ENCODE data around the gene KAZALD1. TPM values are rescaled to one million over a fixed set of nuclear protein-coding genes. Genes with fewer than 3 reads are reported as not detected.

Gene KAZALD1
- total RNA-seq: under 1 TPM in 1 of 3 donors, not detected in 2; 0.49 TPM
- total RNA-seq (2013): 0.16 TPM

DNA sequence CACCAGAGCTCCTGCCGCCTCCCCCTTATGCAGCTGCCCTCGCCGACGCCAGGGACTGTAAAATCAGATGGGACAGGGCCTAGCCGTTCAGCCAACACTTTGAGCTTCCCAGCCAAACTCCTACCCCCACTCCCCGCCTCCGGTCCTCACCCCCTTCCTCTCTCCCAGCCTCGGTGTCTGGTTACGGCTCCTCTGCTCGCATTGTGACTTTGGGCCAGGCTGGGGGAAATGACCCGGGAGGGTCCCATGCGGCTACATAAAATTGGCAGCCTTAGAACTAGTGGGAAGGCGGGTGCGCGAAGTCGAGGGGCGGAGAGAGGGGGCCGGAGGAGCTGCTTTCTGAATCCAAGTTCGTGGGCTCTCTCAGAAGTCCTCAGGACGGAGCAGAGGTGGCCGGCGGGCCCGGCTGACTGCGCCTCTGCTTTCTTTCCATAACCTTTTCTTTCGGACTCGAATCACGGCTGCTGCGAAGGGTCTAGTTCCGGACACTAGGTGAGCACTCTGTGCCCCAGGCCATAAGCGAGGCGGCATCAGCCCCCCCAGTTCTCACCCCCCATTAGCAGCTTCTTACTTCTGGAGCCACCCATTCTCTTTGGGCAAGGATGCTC lies at the start of gene KAZALD1:
Gene KAZALD1 (plus strand): TSS at position 366 of the 608 bp plus-strand sequence. CDS start 604 bp downstream, outside the sequence.
- H3K36me3 Mint-ChIP-seq: no peaks in the 10 kb centered on the region
- H3K27ac Mint-ChIP-seq: peak within 1 kb of the TSS; percentile 86 to 96
- 50% methylated on average over 31 of the region's 31 CpGs for WGBS (ENCODE audit: insufficient coverage)
- H3K9me3 Mint-ChIP-seq: no peaks in the 10 kb centered on the region
- no peak for ATAC-seq
- Histone ChIP-seq H3K36me3 (ENCODE audit: control insufficient read depth, insufficient read depth, low read length) (no peaks in the 10 kb centered on the region), H3K27me3 (ENCODE audit: control insufficient read depth, insufficient read depth, low read length) (peaks cover 35% of the 10 kb centered on the region), H3K27ac (ENCODE audit: low read length) (peak within 1 kb of the TSS; percentile 81), H3K9me3 (ENCODE audit: control insufficient read depth, insufficient read depth, low read length) (no peaks in the 10 kb centered on the region), H3K4me3 (ENCODE audit: low read length) (peak within 1 kb of the TSS; percentile 82), H3K4me1 (ENCODE audit: control insufficient read depth, insufficient read depth, low read length) (peaks cover 47% of the 10 kb centered on the region)
- intact Hi-C loops (cut with micrococcal nuclease): loop anchor here (2.0 kb wide), 2 partner anchors 19 to 149 kb away; partner anchors contain the start of gene SLF2
- peaks cover 26% of the 10 kb centered on the region in 2 donors for H3K27me3 Mint-ChIP-seq (ENCODE audit: low read depth in 2 of 2)
- H3K4me1 Mint-ChIP-seq: peaks cover 30 to 46% of the 10 kb centered on the region in 2 donors
- no peak for DNase-seq
- TF ChIP-seq, protein P1, sequence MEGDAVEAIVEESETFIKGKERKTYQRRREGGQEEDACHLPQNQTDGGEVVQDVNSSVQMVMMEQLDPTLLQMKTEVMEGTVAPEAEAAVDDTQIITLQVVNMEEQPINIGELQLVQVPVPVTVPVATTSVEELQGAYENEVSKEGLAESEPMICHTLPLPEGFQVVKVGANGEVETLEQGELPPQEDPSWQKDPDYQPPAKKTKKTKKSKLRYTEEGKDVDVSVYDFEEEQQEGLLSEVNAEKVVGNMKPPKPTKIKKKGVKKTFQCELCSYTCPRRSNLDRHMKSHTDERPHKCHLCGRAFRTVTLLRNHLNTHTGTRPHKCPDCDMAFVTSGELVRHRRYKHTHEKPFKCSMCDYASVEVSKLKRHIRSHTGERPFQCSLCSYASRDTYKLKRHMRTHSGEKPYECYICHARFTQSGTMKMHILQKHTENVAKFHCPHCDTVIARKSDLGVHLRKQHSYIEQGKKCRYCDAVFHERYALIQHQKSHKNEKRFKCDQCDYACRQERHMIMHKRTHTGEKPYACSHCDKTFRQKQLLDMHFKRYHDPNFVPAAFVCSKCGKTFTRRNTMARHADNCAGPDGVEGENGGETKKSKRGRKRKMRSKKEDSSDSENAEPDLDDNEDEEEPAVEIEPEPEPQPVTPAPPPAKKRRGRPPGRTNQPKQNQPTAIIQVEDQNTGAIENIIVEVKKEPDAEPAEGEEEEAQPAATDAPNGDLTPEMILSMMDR (IDR thresholded peaks at IDR 0.05): no peak
- peak within 1 kb of the TSS; percentile 97 for H3K4me3 Mint-ChIP-seq

GRCh38 chr10:101012525-101013364 lies 49.0 kb upstream of the KAZALD1 start:
- Histone ChIP-seq H3K36me3 (ENCODE audit: control insufficient read depth, insufficient read depth, low read length) (no peaks in the 10 kb centered on the region), H3K4me1 (ENCODE audit: control insufficient read depth, insufficient read depth, low read length) (peaks cover 8% of the 10 kb centered on the region), H3K27ac (ENCODE audit: low read length) (no peak overlapping the region), H3K4me3 (ENCODE audit: low read length) (no peak overlapping the region), H3K27me3 (ENCODE audit: control insufficient read depth, insufficient read depth, low read length) (peaks cover 8% of the 10 kb centered on the region), H3K9me3 (ENCODE audit: control insufficient read depth, insufficient read depth, low read length) (no peaks in the 10 kb centered on the region)
- peaks cover 28 to 34% of the 10 kb centered on the region in 2 donors for H3K27me3 Mint-ChIP-seq (ENCODE audit: low read depth in 2 of 2)
- TF ChIP-seq, protein P1 (IDR thresholded peaks at IDR 0.05): peak; percentile 67
- intact Hi-C loops (cut with micrococcal nuclease): loop anchor here (1.0 to 5.0 kb wide), 2 partner anchors 43 to 340 kb away; partner anchors contain the start of gene SEMA4G
- 31% methylated on average over 13 of the region's 14 CpGs for WGBS (ENCODE audit: insufficient coverage)
- peak; percentile 53 to 87 for DNase-seq
- peak; percentile 82 to 84 (median 83) for ATAC-seq
- peak overlapping the region in 1 of 2 donors; percentile 9 for H3K27ac Mint-ChIP-seq
- no peak overlapping the region for H3K4me3 Mint-ChIP-seq
- H3K9me3 Mint-ChIP-seq: no peaks in the 10 kb centered on the region
- peaks cover 10 to 16% of the 10 kb centered on the region in 2 donors for H3K4me1 Mint-ChIP-seq
- no peaks in the 10 kb centered on the region for H3K36me3 Mint-ChIP-seq

GRCh38 chr10:101013365-101013825 lies 48.4 kb upstream of the KAZALD1 start:
- DNase-seq: no peak
- H3K27ac ChIP-seq (ENCODE audit: low read length): no peak overlapping the region
- H3K27me3 Mint-ChIP-seq (ENCODE audit: low read depth in 2 of 2): peaks cover 30 to 39% of the 10 kb centered on the region in 2 donors
- H3K9me3 ChIP-seq (ENCODE audit: control insufficient read depth, insufficient read depth, low read length): no peaks in the 10 kb centered on the region
- no peak for ATAC-seq
- intact Hi-C loops (cut with micrococcal nuclease): loop anchor here (1.0 to 5.0 kb wide), 2 partner anchors 44 to 341 kb away; partner anchors contain the start of gene SEMA4G
- TF ChIP-seq, protein P1 (IDR thresholded peaks at IDR 0.05): no peak
- peaks cover 13% of the 10 kb centered on the region for H3K27me3 ChIP-seq (ENCODE audit: control insufficient read depth, insufficient read depth, low read length)
- peak overlapping the region in 1 of 2 donors; percentile 9 for H3K27ac Mint-ChIP-seq
- 69% methylated on average over 9 of the region's 9 CpGs for WGBS (ENCODE audit: insufficient coverage)
- no peaks in the 10 kb centered on the region for H3K36me3 Mint-ChIP-seq
- H3K4me1 Mint-ChIP-seq: peaks cover 10 to 19% of the 10 kb centered on the region in 2 donors
- H3K36me3 ChIP-seq (ENCODE audit: control insufficient read depth, insufficient read depth, low read length): no peaks in the 10 kb centered on the region
- H3K4me1 ChIP-seq (ENCODE audit: control insufficient read depth, insufficient read depth, low read length): peaks cover 10% of the 10 kb centered on the region
- no peak overlapping the region for H3K4me3 ChIP-seq (ENCODE audit: low read length)
- H3K9me3 Mint-ChIP-seq: no peaks in the 10 kb centered on the region
- no peak overlapping the region for H3K4me3 Mint-ChIP-seq

Measured in natural killer cell (primary cell).